ENCODE measurements around the gene RUNX1.

- TF ChIP-seq CTCF (IDR thresholded peaks at IDR 0.05 in 2 of 3, conservative IDR thresholded peaks at IDR 0.05 in 1 of 3; ENCODE audit: control insufficient read depth in 2 of 3, extremely low read depth in 1 of 3, insufficient read depth in 1 of 3, low read depth in 3 of 3, low read length in 3 of 3) (no peak), HDAC2 (IDR thresholded peaks at IDR 0.05) (no peak), ZBED1 (IDR thresholded peaks at IDR 0.05; ENCODE audit: borderline replicate concordance) (no peak), TAF1 (IDR thresholded peaks at IDR 0.05; ENCODE audit: borderline replicate concordance, low read depth, low read length) (no peak), NR2C2 (IDR thresholded peaks at IDR 0.05; ENCODE audit: borderline replicate concordance, control insufficient read depth, insufficient read length, low read depth) (no peak), POLR2A (IDR thresholded peaks at IDR 0.05; ENCODE audit: low read depth, low read length) (no peak), SIN3A (IDR thresholded peaks at IDR 0.05; ENCODE audit: low read depth, low read length) (no peak), ZNF622 (IDR thresholded peaks at IDR 0.05) (no peak), POLR2AphosphoS5 (IDR thresholded peaks at IDR 0.05; ENCODE audit: low read length) (no peak)
- TF ChIP-seq, protein P1, sequence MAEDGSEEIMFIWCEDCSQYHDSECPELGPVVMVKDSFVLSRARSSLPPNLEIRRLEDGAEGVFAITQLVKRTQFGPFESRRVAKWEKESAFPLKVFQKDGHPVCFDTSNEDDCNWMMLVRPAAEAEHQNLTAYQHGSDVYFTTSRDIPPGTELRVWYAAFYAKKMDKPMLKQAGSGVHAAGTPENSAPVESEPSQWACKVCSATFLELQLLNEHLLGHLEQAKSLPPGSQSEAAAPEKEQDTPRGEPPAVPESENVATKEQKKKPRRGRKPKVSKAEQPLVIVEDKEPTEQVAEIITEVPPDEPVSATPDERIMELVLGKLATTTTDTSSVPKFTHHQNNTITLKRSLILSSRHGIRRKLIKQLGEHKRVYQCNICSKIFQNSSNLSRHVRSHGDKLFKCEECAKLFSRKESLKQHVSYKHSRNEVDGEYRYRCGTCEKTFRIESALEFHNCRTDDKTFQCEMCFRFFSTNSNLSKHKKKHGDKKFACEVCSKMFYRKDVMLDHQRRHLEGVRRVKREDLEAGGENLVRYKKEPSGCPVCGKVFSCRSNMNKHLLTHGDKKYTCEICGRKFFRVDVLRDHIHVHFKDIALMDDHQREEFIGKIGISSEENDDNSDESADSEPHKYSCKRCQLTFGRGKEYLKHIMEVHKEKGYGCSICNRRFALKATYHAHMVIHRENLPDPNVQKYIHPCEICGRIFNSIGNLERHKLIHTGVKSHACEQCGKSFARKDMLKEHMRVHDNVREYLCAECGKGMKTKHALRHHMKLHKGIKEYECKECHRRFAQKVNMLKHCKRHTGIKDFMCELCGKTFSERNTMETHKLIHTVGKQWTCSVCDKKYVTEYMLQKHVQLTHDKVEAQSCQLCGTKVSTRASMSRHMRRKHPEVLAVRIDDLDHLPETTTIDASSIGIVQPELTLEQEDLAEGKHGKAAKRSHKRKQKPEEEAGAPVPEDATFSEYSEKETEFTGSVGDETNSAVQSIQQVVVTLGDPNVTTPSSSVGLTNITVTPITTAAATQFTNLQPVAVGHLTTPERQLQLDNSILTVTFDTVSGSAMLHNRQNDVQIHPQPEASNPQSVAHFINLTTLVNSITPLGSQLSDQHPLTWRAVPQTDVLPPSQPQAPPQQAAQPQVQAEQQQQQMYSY (CRISPR knock-in tag; IDR thresholded peaks at IDR 0.05): no peak
Measured at GRCh38 chr21:34878501-34878900, 170.6 kb downstream of the RUNX1 start.

Measured in GM12878 (cell line).